ENCODE results near the gene RASA2.
A peak's percentile ranks its signal among the peaks of the same experiment; 100 is the strongest.
"Not testable (repeated sequence)": the region's sequence is repeated elsewhere in the genome, so short reads cannot be mapped to it uniquely, and the experiment has no call there.

Gene RASA2

GRCh38 chr3:141594357-141594756, 107.5 kb downstream of the RASA2 start:
- DNase-seq = no peak

- DNase-seq = no peak
Measured at GRCh38 chr3:141597931-141598330, 111.1 kb downstream of the RASA2 start.

- no peak for DNase-seq
Measured at GRCh38 chr3:141600331-141600730, 113.5 kb downstream of the RASA2 start.

- DNase-seq = no peak
Measured at GRCh38 chr3:141602706-141603105, 115.9 kb downstream of the RASA2 start.

- DNase-seq = peak; percentile 6
Measured at GRCh38 chr3:141603473-141604035, 116.7 kb downstream of the RASA2 start.

GRCh38 chr3:141605883-141606282, 119.1 kb downstream of the RASA2 start:
- peak; percentile 8 for DNase-seq

GRCh38 chr3:141608438-141608837, 121.6 kb downstream of the RASA2 start:
- DNase-seq = no peak

GRCh38 chr3:141610939-141611338, 124.1 kb downstream of the RASA2 start:
- DNase-seq = no peak

- no peak for DNase-seq
Measured at GRCh38 chr3:141618103-141618910, 131.5 kb downstream of the RASA2 start.

GRCh38 chr3:141618938-141619337, 132.1 kb downstream of the RASA2 start:
- DNase-seq = no peak

- no peak for DNase-seq
Measured at GRCh38 chr3:141619450-141619849, 132.6 kb downstream of the RASA2 start.

- DNase-seq = no peak
Measured at GRCh38 chr3:141623691-141624090, 136.9 kb downstream of the RASA2 start.

- DNase-seq = peak; percentile 11
Measured at GRCh38 chr3:141625506-141625905, 138.7 kb downstream of the RASA2 start.

GRCh38 chr3:141628334-141628733, 141.5 kb downstream of the RASA2 start:
- not testable (repeated sequence) for DNase-seq

GRCh38 chr3:141628868-141629441, 142.1 kb downstream of the RASA2 start:
- not testable (repeated sequence) for DNase-seq

GRCh38 chr3:141629976-141630375, 143.1 kb downstream of the RASA2 start:
- DNase-seq = no peak

- no peak for DNase-seq
Measured at GRCh38 chr3:141632779-141633374, 146.1 kb downstream of the RASA2 start.

GRCh38 chr3:141642215-141642614, 155.4 kb downstream of the RASA2 start:
- DNase-seq = peak; percentile 43

GRCh38 chr3:141643391-141643790, 156.6 kb downstream of the RASA2 start:
- DNase-seq = peak; percentile 93

- DNase-seq = peak; percentile 46
Measured at GRCh38 chr3:141643796-141644195, 157.0 kb downstream of the RASA2 start.

GRCh38 chr3:141644931-141645330, 158.1 kb downstream of the RASA2 start:
- DNase-seq = peak; percentile 44

- peak; percentile 49 for DNase-seq
Measured at GRCh38 chr3:141646760-141647561, 160.1 kb downstream of the RASA2 start.

GRCh38 chr3:141647562-141647915, 160.7 kb downstream of the RASA2 start:
- DNase-seq = no peak
